Measurements from ENCODE around the gene UNC45A.

Gene UNC45A

GRCh38 chr15:90966262-90966661 lies 31.2 kb downstream of the UNC45A start:
- no peak for DNase-seq (ENCODE audit: low read depth in 2 of 2)

- no peak for DNase-seq (ENCODE audit: low read depth in 2 of 2)
Measured at GRCh38 chr15:90967206-90967605, 32.1 kb downstream of the UNC45A start.

GRCh38 chr15:90968434-90968833 lies 33.3 kb downstream of the UNC45A start:
- DNase-seq (ENCODE audit: low read depth in 2 of 2), result no peak

DNA sequence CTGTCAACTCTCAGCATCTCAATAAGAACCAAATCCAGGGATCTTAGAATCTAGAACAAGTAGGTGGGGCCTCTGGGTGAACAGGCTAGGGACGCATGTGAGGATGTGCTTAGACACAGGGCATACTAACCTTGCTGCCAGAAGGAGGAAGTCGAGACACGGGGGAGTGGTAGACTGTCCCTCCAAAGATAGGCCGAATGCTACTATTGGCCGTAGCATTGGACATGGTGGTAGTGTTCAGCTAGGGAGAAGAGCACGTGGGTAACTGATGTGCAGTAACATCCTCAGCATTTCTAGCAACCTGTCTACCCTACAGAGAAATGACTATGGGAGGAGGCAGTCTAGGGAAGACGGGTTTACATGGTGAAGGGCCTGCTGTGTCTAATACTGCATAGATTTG lies 35.2 kb downstream of the UNC45A start:
- no peak for DNase-seq (ENCODE audit: low read depth in 2 of 2)

- no peak for DNase-seq (ENCODE audit: low read depth in 2 of 2)
Measured at GRCh38 chr15:90972133-90972532, 37.0 kb downstream of the UNC45A start.

GRCh38 chr15:90974216-90974615 lies 39.1 kb downstream of the UNC45A start:
- no peak for DNase-seq (ENCODE audit: low read depth in 2 of 2)

- DNase-seq (ENCODE audit: low read depth in 2 of 2), result no peak
Measured at GRCh38 chr15:90979582-90979981, 44.5 kb downstream of the UNC45A start.

DNA sequence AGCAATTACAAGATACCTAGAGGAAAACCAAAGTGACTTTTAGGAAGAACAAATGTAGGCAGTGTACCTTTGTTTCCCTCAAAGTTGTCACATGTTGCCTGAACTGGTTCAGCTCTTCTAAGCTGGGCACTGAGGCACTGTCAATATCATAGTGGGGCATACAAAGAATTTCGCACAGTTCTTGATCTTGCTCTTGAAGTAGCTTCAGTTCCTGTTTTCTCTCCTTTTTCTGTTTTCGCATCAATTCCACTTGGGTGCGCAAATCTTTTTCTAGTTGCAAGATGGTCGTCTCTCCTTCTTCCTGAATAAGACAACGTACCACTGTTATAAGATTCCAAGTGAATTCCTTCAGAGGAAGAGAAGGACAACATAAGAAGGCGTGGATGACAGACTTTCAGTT lies 46.6 kb downstream of the UNC45A start:
- no peak for DNase-seq (ENCODE audit: low read depth in 2 of 2)

- no peak for DNase-seq (ENCODE audit: low read depth in 2 of 2)
Measured at GRCh38 chr15:90982135-90982534, 47.0 kb downstream of the UNC45A start.

DNA sequence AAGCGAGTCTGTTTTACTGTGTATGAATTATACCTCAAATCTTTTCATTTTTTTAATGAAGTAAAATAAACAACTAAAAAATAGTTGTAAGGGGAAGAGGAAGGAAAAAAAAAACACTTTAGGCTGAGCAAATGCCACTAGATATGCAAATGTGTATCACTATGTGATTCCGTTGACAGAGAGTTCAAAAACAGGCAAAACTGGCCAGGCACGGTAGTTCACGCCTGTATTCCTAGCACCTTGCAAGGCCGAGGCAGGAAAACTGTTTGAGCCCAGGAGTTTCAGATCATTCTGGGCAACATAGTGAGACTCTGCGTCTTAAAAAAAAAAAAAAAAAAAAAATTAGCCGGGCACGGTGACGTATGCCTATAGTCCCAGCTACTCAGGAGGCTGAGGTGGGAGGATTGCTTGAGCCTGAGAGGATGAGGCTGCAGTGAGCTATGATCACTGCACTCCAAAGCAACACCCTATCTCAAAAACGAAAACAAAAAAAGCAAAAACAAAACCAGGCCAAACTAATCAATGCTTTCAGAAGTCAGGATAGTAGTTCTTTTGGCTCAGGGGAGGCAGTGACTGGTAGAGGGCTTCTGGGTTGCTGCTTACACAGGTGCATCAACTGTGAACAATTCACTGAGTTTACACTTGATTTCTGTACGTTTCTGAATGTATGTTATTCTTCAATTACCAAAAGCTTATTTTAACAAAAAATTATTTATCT lies 51.9 kb downstream of the UNC45A start:
- DNase-seq (ENCODE audit: low read depth in 2 of 2), result no peak

DNA sequence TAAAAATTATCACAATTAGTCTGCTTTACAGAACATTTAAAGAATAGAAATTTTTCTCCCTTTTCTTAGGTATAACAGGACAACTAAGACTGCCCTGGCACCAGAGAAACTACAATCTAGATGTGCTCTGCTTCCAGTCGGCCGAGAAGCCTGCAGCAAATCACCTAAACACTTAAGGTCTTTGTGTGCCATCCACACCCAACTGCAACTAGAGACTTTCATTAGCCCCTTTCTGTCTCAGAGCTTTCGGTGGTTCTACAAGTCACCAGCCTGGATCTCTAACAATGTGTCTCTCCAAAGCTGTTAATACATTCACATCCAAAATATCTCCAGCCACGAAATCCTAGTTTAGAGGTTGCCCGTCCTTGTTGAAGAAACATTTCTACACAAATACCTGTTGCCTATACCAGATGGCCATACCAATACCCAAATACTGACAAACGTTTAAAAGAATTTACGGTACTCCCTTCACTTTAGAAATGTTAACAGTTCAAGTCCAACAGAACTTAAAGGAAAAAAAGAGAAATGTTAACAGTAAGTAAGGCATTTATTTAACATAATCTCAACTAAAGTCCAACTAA lies 52.6 kb downstream of the UNC45A start:
- DNase-seq (ENCODE audit: low read depth in 2 of 2), result no peak

- DNase-seq (ENCODE audit: low read depth in 2 of 2), result no peak
Measured at GRCh38 chr15:90988296-90988695, 53.2 kb downstream of the UNC45A start.

GRCh38 chr15:90989040-90989768 lies 54.1 kb downstream of the UNC45A start:
- DNase-seq (ENCODE audit: low read depth in 2 of 2), result no peak

- DNase-seq (ENCODE audit: low read depth in 2 of 2), result no peak
Measured at GRCh38 chr15:90990446-90990845, 55.4 kb downstream of the UNC45A start.

GRCh38 chr15:90991587-90992285 lies 56.7 kb downstream of the UNC45A start:
- DNase-seq (ENCODE audit: low read depth in 2 of 2), result no peak

DNA sequence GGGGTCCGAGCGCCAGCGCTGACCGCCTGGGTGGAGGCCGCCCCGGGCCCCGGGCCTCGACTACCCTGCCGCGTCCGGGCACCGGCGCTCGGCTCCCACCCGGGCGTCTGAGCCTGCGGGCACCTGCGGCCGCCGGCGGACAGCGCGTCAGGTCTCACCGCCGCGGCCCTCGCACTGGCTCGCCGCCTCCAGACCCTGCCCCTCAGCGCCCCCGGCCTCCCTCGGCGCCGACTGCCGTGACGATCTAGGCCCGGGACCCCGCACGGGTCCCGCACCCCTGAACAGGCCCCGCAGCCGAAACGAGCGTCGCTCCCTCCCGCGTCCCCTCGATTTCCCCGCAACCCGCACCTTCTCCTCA lies 59.0 kb downstream of the UNC45A start:
- DNase-seq (ENCODE audit: low read depth in 2 of 2), result peak; percentile 3 to 7

DNA sequence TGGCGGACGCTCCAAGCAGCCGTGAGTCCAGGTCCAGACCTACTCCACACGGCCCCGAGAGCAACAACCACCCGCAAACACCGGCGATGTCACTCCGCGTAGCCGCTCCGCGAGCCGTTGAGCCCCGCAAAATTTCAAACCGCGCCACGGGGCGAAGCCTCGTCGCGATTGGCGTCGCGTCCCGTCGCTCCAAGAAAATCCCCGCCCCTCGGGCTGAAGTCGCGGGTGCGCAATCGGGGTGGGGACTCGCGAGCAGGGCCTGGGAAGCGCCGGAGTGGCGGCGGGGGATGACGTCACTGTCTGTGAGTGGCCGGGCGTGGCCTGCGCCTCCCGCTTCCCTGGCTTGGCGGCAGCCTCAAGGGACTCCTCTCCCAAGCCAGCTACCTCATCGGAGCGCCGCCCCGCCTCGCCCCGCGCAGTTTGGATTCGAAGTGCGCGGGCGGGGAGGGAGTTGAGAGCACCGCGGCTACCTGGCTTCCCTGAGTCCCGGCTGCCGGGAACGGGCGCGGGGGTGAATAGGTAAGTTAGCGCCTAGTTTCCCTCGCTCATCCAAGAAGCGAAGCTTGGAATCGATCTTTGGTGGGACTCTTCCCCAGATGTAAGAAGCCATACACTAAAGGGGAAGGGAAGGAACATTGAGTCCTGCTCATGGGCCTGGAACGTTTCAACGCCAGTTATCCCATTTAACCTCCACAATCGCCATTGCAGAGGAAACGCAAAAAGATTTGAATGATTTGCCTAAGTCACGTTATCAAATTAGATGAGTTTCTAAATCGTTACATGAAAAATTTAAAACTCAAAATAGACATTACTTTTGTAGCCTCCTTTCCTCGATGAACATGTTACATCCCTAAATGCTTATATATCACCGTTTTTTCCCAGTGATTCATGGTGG lies 59.6 kb downstream of the UNC45A start, which contains the start of gene PRC1:
Gene PRC1 (minus strand): TSS at position 119 of the 895 bp plus-strand sequence. CDS start 118 bp downstream, at position 1.
- peak; percentile 97 for DNase-seq (ENCODE audit: low read depth in 2 of 2)

DNA sequence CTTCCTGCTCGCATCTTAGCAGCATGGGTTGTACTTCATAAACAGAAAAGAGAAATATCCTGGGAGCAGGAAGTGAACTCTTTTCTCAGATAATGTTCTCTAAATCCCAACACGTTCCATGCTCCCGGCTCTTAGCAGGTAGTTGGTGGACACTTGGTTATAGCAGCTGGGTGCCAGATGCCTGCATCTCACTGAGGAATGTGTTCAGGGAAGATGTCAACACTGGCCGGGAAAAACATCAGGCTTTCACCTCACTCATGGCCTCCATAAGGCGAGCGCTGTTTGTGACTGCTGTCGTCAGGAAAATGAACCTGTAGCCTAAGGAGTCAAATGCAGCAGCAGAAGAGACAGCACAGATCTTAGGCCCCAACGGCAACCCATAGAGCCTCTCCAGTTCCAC lies 63.7 kb downstream of the UNC45A start:
- no peak for DNase-seq (ENCODE audit: low read depth in 2 of 2)

GRCh38 chr15:91001209-91001608 lies 66.1 kb downstream of the UNC45A start:
- no peak for DNase-seq (ENCODE audit: low read depth in 2 of 2)

Data from stimulated activated CD4-positive, alpha-beta T cell treated with anti-CD3 and anti-CD28 coated beads, Interleukin-4, amount 100 ng/mL, for 48 hours (primary cell).